Skeletal muscle tissue (tissue), 4 donors: ENCODE data around the gene STMND1. TPM values are rescaled to one million over a fixed set of nuclear protein-coding genes. Genes with fewer than 3 reads are reported as not detected.

Experiments used
- H3K27ac ChIP-seq: one replicate; pipeline ENCODE4 v1.7.0; 2013; ENCODE audit warnings: mild to moderate bottlenecking, low read depth, low read length, inconsistent platforms
- H3K27me3 ChIP-seq, 3 donors: one replicate each; pipeline ENCODE4 v1.7.0; 2013; ENCODE audit warnings: low read length in 3 of 3; ENCODE audit not compliant: control insufficient read depth in 3 of 3, insufficient read depth in 3 of 3
- H3K36me3 ChIP-seq, 3 donors: one replicate each; pipeline ENCODE4 v1.7.0; 2013; ENCODE audit warnings: low read length in 3 of 3; ENCODE audit not compliant: control insufficient read depth in 3 of 3, insufficient read depth in 3 of 3
- H3K4me1 ChIP-seq, 3 donors: one replicate each; pipeline ENCODE4 v1.7.0; 2013; ENCODE audit warnings: low read length in 3 of 3, mild to moderate bottlenecking in 3 of 3; ENCODE audit not compliant: control insufficient read depth in 3 of 3, insufficient read depth in 3 of 3
- H3K4me3 ChIP-seq, 3 donors: one replicate each; pipeline ENCODE4 v1.7.0; 2013; ENCODE audit warnings: low read length in 3 of 3
- H3K9ac ChIP-seq, 3 donors: one replicate each; pipeline ENCODE4 v1.7.0; 2013; ENCODE audit warnings: low read length in 3 of 3, mild to moderate bottlenecking in 3 of 3, moderate library complexity in 2 of 3, low read depth in 1 of 3
- H3K9me3 ChIP-seq, 3 donors: one replicate each; pipeline ENCODE4 v1.7.0; 2013; ENCODE audit warnings: low read length in 3 of 3; ENCODE audit not compliant: control insufficient read depth in 3 of 3
- total RNA-seq: library from RNA; depleted of rRNA; stranded (reverse); fragments of >200 nt; gene quantifications from one replicate; pipeline ENCODE4 v1.2.3, GENCODE V29; 2014
- donor health status: Osteomylitis.

STMND1 gene
- total RNA-seq = not detected

DNA sequence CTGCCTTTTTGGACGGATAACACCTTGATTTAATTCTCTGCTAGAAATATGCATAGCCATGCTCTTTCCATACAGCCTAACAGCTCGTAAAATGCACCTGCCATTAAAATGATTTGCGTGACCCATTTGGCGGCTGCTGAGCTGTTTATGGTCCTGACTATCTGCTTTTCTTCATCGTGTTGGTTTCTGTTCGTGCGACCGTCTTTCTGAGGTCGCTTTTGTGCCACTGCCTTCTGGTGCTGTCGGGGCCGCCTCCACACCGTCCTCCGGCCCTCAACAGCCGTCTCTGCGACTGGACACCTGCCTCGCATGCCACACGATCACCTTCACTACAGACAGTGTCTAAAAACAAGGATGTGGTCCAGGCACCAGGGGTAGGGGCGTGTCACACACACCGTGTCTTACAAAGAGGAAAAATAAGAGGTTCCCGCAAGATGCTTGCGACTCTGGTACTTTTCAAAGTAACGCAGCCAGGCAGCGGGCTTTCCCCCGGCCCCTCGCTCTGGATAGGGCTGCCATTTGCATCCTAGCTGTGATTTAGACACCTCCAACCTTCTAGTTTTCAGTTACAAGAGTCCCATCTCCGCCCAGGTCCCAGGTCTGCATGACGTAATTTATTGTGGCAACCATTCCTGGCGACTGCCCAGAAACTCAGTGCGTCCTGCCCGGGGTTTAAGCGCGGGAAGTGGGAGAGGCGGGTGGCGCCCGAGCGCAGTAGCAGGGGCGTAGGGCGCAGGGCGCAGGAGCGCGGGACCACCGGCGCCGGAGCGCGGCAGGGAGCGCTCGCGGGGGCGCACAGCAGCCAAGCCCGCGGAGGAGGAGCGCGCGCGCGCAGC is at the start of gene STMND1:
Gene STMND1 (plus strand): TSS at position 629 of the 836 bp plus-strand sequence. CDS start 208 bp downstream, outside the sequence.
- peak within 1 kb of the TSS in 2 of 3 donors; percentile 27 to 68 for H3K9ac ChIP-seq
- no peaks in the 10 kb centered on the region for H3K36me3 ChIP-seq
- peaks cover 9 to 12% (median 11%) of the 10 kb centered on the region in 3 donors for H3K4me1 ChIP-seq
- H3K4me3 ChIP-seq = peak within 1 kb of the TSS; percentile 52 to 70 (median 61)
- peaks cover 13 to 20% (median 15%) of the 10 kb centered on the region in 3 donors for H3K27me3 ChIP-seq
- H3K9me3 ChIP-seq = no peaks in the 10 kb centered on the region
- H3K27ac ChIP-seq = no peak within 1 kb of the TSS

GRCh38 chr6:17054647-17055046 is 47.2 kb upstream of the STMND1 start:
- Histone ChIP-seq H3K36me3 (no peaks in the 10 kb centered on the region), H3K27ac (no peak overlapping the region), H3K4me3 (no peak overlapping the region), H3K9me3 (no peaks in the 10 kb centered on the region), H3K27me3 (no peaks in the 10 kb centered on the region), H3K4me1 (no peaks in the 10 kb centered on the region), H3K9ac (no peak overlapping the region)

GRCh38 chr6:17057322-17057721 is 44.5 kb upstream of the STMND1 start:
- H3K36me3 ChIP-seq = no peaks in the 10 kb centered on the region

DNA sequence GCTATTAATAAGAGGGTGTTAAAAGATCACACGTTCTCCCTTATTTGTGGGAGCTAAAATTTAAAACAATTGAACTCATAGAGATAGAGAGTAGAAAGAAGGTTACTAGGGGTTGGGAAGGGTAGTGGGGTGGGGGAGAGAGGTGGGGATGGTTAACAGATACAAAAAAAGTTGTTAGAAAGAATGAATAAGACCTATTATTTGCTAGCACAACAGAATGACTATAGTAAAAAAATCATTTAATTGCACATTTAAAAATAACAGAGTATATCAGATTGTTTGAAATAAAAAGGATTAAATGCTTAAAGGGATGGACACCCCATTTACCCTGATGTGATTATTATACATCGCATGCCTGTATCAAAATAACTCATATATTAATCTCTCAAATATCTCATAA is 43.3 kb upstream of the STMND1 start:
- no peaks in the 10 kb centered on the region for H3K36me3 ChIP-seq
- H3K27ac ChIP-seq = no peak overlapping the region
- H3K27me3 ChIP-seq = no peaks in the 10 kb centered on the region
- no peaks in the 10 kb centered on the region for H3K9me3 ChIP-seq
- no peak overlapping the region for H3K9ac ChIP-seq
- no peak overlapping the region for H3K4me3 ChIP-seq
- H3K4me1 ChIP-seq = no peaks in the 10 kb centered on the region

More at GRCh38 chr6:17057322-17057721, 44.5 kb upstream of the STMND1 start:
- Histone ChIP-seq H3K9ac (no peak overlapping the region), H3K27ac (no peak overlapping the region), H3K4me1 (no peaks in the 10 kb centered on the region), H3K4me3 (no peak overlapping the region), H3K9me3 (no peaks in the 10 kb centered on the region), H3K27me3 (no peaks in the 10 kb centered on the region)

GRCh38 chr6:17059022-17059421 is 42.8 kb upstream of the STMND1 start:
- Histone ChIP-seq H3K27ac (no peak overlapping the region), H3K4me1 (no peaks in the 10 kb centered on the region), H3K4me3 (no peak overlapping the region), H3K9ac (no peak overlapping the region), H3K9me3 (no peaks in the 10 kb centered on the region), H3K36me3 (no peaks in the 10 kb centered on the region), H3K27me3 (no peaks in the 10 kb centered on the region)

DNA sequence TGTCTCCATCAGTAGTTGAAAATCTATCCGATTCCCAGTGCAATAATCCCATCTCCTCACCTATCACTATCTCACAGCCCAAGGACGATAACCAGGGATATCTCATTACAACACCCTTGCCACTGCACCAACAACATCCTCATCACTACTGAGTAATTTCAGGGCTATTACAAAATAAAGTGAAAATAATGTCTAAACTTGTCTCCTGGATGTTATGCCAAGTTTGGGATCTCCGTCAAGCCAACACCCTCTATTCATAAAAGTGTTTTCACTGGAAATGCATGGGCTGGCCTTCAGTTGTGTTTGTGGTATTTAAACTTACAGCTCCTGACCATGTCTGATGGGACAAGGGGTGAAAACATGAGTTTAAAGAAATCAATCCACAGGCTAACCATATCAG is 42.0 kb upstream of the STMND1 start:
- no peaks in the 10 kb centered on the region for H3K4me1 ChIP-seq
- no peaks in the 10 kb centered on the region for H3K36me3 ChIP-seq
- H3K9ac ChIP-seq = no peak overlapping the region
- no peak overlapping the region for H3K27ac ChIP-seq
- H3K27me3 ChIP-seq = no peaks in the 10 kb centered on the region
- H3K9me3 ChIP-seq = no peaks in the 10 kb centered on the region
- no peak overlapping the region for H3K4me3 ChIP-seq

- no peaks in the 10 kb centered on the region for H3K9me3 ChIP-seq
- H3K9ac ChIP-seq = no peak overlapping the region
- no peak overlapping the region for H3K4me3 ChIP-seq
- no peaks in the 10 kb centered on the region for H3K36me3 ChIP-seq
- no peak overlapping the region for H3K27ac ChIP-seq
- H3K4me1 ChIP-seq = no peaks in the 10 kb centered on the region
- no peaks in the 10 kb centered on the region for H3K27me3 ChIP-seq
These were observed 40.8 kb upstream of the STMND1 start for GRCh38 chr6:17061097-17061496.

GRCh38 chr6:17062871-17063440 is 38.9 kb upstream of the STMND1 start:
- Histone ChIP-seq H3K4me1 (no peaks in the 10 kb centered on the region), H3K4me3 (no peak overlapping the region), H3K9me3 (no peaks in the 10 kb centered on the region), H3K27me3 (no peaks in the 10 kb centered on the region), H3K9ac (no peak overlapping the region), H3K27ac (no peak overlapping the region), H3K36me3 (no peaks in the 10 kb centered on the region)

DNA sequence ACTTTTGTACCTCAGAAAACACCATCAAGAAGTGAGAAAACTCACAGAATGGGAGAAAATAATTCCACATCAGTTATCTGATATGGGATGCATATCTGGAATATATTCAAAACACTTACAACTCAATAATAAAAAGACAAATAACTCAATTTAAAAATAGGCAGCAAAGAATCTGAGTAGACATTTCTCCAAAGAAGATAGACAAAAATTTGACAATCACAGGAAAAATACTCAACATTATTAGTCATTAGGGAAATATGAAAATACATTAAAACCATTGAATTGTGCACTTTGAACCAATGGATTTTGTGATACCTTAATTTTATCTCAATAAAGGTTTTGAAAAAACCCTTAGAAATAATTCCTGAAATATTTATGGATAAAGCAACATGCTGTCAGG is 36.9 kb upstream of the STMND1 start:
- Histone ChIP-seq H3K27me3 (no peaks in the 10 kb centered on the region), H3K27ac (no peak overlapping the region), H3K9me3 (peaks cover 0 to 1% (median 0%) of the 10 kb centered on the region in 3 donors), H3K36me3 (no peaks in the 10 kb centered on the region), H3K4me3 (no peak overlapping the region), H3K4me1 (no peaks in the 10 kb centered on the region), H3K9ac (no peak overlapping the region)

DNA sequence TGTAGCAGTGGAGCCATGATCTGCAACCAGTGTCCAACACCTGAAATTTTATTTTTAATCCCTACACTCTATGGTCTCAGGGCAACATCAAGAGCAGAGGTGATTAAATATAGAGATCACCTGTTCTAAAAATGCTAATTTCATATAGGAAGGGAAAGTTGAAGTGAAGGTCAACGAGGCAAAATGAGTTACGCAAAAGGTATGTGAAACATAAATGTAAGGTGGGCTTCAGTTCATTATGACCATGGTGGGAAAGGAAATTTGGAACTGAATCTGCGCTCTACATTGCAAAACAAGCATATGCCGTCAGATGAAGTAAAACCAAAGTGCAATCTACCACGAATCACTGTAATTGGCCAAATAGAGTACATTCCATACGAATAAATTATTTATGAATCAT is 35.2 kb upstream of the STMND1 start:
- Histone ChIP-seq H3K27ac (no peak overlapping the region), H3K4me1 (no peaks in the 10 kb centered on the region), H3K27me3 (no peaks in the 10 kb centered on the region), H3K9ac (no peak overlapping the region), H3K9me3 (peaks cover 0 to 1% (median 0%) of the 10 kb centered on the region in 3 donors), H3K4me3 (no peak overlapping the region), H3K36me3 (no peaks in the 10 kb centered on the region)
